ENCODE data around the gene PEAK1.
"Not testable (repeated sequence)": the region's sequence is repeated elsewhere in the genome, so short reads cannot be mapped to it uniquely, and the experiment has no call there.

PEAK1 gene

GRCh38 chr15:77426377-77426776 is 6.5 kb upstream of the PEAK1 start:
- DNase-seq (ENCODE audit: low read depth in 3 of 3) = no peak

GRCh38 chr15:77425104-77425503 is 5.2 kb upstream of the PEAK1 start:
- no peak for DNase-seq (ENCODE audit: low read depth in 3 of 3)

GRCh38 chr15:77421370-77421700 is 1.4 kb upstream of the PEAK1 start:
- DNase-seq (ENCODE audit: low read depth in 3 of 3) = peak in 1 of 3 experiments; percentile 3

- DNase-seq (ENCODE audit: low read depth in 3 of 3) = peak; percentile 9 to 54 (median 38)
Measured at GRCh38 chr15:77420610-77421369, 886 bp upstream of the PEAK1 start, which contains the start of gene HMG20A. Gene HMG20A (plus strand): TSS chr15:77420888. CDS start chr15:77458408, 37,520 bp downstream.

GRCh38 chr15:77418966-77419835 is 703 bp downstream of the PEAK1 start:
- DNase-seq (ENCODE audit: low read depth in 3 of 3) = peak; percentile 10 to 44 (median 11)

GRCh38 chr15:77418391-77418965 is 1.4 kb downstream of the PEAK1 start:
- DNase-seq (ENCODE audit: low read depth in 3 of 3) = no peak

GRCh38 chr15:77417602-77418001 is 2.3 kb downstream of the PEAK1 start:
- no peak for DNase-seq (ENCODE audit: low read depth in 3 of 3)

GRCh38 chr15:77416954-77417353 is 3.0 kb downstream of the PEAK1 start:
- DNase-seq (ENCODE audit: low read depth in 3 of 3) = no peak

GRCh38 chr15:77416148-77416455 is 3.8 kb downstream of the PEAK1 start:
- DNase-seq (ENCODE audit: low read depth in 3 of 3) = no peak

- DNase-seq (ENCODE audit: low read depth in 3 of 3) = no peak
Measured at GRCh38 chr15:77415450-77416147, 4.3 kb downstream of the PEAK1 start.

- DNase-seq (ENCODE audit: low read depth in 3 of 3) = no peak
Measured at GRCh38 chr15:77414789-77415442, 5.0 kb downstream of the PEAK1 start.

- no peak for DNase-seq (ENCODE audit: low read depth in 3 of 3)
Measured at GRCh38 chr15:77413699-77414349, 6.1 kb downstream of the PEAK1 start.

- DNase-seq (ENCODE audit: low read depth in 3 of 3) = no peak
Measured at GRCh38 chr15:77412972-77413698, 6.8 kb downstream of the PEAK1 start.

GRCh38 chr15:77411619-77411976 is 8.3 kb downstream of the PEAK1 start:
- DNase-seq (ENCODE audit: low read depth in 3 of 3) = no peak

GRCh38 chr15:77410701-77411618 is 8.9 kb downstream of the PEAK1 start:
- no peak for DNase-seq (ENCODE audit: low read depth in 3 of 3)

- not testable (repeated sequence) for DNase-seq (ENCODE audit: low read depth in 3 of 3)
Measured at GRCh38 chr15:77410157-77410500, 9.8 kb downstream of the PEAK1 start.

- no peak for DNase-seq (ENCODE audit: low read depth in 3 of 3)
Measured at GRCh38 chr15:77409259-77410156, 10.4 kb downstream of the PEAK1 start.

- no peak for DNase-seq (ENCODE audit: low read depth in 3 of 3)
Measured at GRCh38 chr15:77406846-77407245, 13.1 kb downstream of the PEAK1 start.
